ENCODE data around the gene CFAP92. TPM values are rescaled to one million over a fixed set of nuclear protein-coding genes. Genes with fewer than 3 reads are reported as not detected.

The CFAP92 gene
- total RNA-seq, 1 donor: 0.63 TPM

DNA sequence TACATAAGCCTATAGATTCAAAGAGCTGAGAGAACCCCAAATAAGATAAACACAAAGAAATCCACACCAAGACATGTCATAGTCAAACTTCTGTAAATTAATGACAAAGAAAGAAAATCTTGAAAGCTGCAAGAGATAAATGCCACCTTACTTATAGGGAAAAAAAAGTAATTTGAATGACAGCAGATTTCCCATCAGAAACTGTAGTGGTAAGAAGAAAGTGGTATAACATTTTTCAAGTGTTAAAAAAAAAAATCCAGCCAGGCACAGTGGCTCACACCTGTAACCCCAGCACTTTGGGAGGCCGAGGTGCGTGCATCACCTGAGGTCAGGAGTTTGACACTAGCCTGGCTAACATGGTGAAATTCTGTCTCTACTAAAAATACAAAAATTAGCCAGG is 37.4 kb downstream of the CFAP92 start:
- Histone ChIP-seq H3K4me1 (ENCODE audit: insufficient read depth, low read length) (no peaks in the 10 kb centered on the region), H3K9me3 (ENCODE audit: low read depth, low read length) (no peaks in the 10 kb centered on the region), H3K27me3 (ENCODE audit: insufficient read depth, low read length) (no peaks in the 10 kb centered on the region), H3K4me3 (ENCODE audit: low read length) (no peak overlapping the region)

DNA sequence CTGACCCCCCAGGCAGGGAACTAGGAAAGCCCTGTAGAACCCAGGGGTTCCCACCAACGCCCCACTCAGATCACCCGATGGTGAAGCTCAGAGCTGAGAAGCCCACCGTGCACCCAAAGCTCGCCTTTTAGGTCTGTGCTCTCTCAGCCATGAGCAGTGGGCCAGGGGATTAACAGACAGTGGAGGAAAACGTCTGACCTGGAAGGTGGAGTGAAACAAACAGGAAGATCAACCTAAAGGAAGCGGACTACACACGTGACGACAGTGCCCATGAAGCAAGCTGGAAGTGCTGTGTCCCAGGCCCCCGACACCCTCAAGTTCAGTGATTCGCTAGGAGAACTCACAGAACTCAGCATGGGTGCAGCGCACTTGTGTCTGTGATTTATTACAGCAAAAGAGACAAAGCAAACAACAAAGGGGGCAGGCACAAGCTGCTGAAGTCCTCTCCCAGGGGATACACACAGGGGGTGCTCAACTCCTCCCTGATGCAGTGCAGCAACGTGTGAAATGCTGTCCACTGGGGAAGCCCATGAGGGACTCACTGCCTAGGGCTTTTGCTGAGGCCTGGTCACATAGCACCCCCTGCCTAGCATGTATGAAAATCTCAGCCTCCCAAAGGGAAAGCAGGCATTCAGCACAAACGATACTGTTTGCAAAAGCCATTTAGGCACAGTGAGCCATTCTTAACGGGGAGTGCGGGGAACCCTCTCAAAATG is 43.5 kb downstream of the CFAP92 start:
- Histone ChIP-seq H3K9me3 (ENCODE audit: low read depth, low read length) (no peaks in the 10 kb centered on the region), H3K27me3 (ENCODE audit: insufficient read depth, low read length) (no peaks in the 10 kb centered on the region), H3K4me3 (ENCODE audit: low read length) (no peak overlapping the region), H3K4me1 (ENCODE audit: insufficient read depth, low read length) (no peaks in the 10 kb centered on the region)

DNA sequence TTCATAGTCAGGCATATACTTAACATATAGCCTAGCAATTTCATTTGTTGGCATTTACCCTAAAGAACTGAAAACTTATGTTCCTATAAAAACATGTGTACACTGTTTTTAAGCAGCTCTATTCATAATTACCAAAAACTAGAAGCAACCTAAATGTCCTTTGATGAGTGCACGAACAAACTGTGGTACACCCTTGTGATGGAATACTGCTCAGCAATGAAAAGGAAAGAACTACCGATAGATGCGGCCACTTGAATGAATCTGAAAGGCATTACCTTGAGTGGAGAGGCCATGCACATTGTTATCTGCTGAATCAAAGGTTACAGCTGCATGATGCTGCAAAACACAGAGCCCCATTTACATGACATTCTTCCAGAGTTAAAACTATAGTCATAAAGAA is 44.7 kb downstream of the CFAP92 start:
- Histone ChIP-seq H3K27me3 (ENCODE audit: insufficient read depth, low read length) (no peaks in the 10 kb centered on the region), H3K9me3 (ENCODE audit: low read depth, low read length) (no peaks in the 10 kb centered on the region), H3K4me3 (ENCODE audit: low read length) (no peak overlapping the region), H3K4me1 (ENCODE audit: insufficient read depth, low read length) (no peaks in the 10 kb centered on the region)

DNA sequence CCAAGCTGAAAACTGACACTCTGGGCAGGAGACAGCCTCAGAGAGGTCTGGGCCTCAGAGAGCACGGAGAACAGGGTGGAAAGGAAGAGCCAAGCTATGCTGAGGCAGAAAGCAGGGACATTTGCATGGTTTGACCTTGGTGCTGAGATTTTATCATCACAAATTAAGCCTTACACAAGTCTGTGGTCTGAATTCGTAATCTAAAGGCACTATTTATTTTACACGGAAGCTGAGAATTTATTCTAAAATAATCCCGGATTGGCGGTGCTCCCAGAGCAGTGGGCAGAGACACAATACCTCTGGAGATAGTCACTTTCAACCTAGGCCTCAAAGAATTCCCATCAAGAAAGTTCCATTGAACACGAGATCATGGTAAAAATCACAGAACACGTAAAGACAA is 47.5 kb downstream of the CFAP92 start:
- H3K4me1 ChIP-seq (ENCODE audit: insufficient read depth, low read length): no peaks in the 10 kb centered on the region
- H3K27me3 ChIP-seq (ENCODE audit: insufficient read depth, low read length): no peaks in the 10 kb centered on the region
- H3K4me3 ChIP-seq (ENCODE audit: low read length): no peak overlapping the region
- H3K9me3 ChIP-seq (ENCODE audit: low read depth, low read length): no peaks in the 10 kb centered on the region

DNA sequence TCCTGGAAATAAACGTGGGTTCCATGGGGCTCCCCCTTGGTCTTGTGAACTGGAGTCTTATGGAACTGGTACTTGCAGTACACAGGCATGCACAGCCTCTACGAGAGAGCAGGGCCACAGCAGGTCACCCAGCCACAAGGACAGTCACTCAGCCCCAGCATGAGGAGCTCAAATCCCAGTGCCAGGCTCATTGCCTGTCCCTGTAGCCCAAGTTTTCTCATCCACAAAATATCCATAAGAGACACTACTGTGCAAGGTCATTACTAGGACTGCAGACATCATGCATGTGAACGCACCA is 48.0 kb downstream of the CFAP92 start:
- Histone ChIP-seq H3K4me3 (ENCODE audit: low read length) (no peak overlapping the region), H3K27me3 (ENCODE audit: insufficient read depth, low read length) (no peaks in the 10 kb centered on the region), H3K9me3 (ENCODE audit: low read depth, low read length) (no peaks in the 10 kb centered on the region), H3K4me1 (ENCODE audit: insufficient read depth, low read length) (no peaks in the 10 kb centered on the region)

DNA sequence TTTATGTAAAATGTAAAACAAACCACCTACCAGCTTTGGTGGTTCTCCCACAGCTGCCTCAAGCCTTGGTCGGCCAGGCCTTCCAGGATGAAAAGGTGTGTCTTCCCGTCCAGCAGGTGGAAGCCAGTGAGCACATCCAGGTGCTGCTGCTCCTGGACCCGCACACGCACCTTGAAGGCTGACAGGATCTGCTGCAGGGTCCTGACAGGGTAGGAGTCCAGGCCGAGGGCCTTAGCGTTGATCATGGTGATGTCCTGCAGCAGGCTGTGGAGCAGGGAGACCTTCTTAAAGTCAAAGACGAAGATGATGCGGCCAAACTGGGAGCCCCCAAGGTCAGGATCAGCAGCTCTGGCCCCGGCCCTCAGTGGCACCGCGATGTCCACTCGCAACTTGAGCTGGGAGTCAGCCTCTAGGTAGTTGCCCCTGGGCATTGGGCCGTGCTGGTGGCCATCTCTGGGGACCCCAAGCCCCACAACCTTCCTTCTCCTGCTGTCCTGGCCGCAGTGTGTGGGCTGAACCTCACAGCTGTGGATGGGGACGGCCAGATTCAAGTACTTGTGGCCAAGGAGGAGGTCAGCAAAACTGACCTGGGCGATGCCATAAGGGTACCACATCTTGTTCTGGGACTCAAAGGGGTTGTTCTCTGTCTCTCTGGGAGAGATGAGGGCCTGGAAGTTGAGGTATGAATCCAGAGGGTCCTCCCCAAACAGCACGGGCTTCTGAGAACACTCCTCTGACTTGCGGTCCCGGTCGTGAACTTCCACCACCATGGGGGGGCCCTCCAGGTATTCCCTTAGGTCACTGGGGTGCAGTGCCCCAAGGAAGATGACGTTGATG is 48.6 kb downstream of the CFAP92 start:
- Histone ChIP-seq H3K9me3 (ENCODE audit: low read depth, low read length) (no peaks in the 10 kb centered on the region), H3K27me3 (ENCODE audit: insufficient read depth, low read length) (no peaks in the 10 kb centered on the region), H3K4me3 (ENCODE audit: low read length) (no peak overlapping the region), H3K4me1 (ENCODE audit: insufficient read depth, low read length) (no peaks in the 10 kb centered on the region)

DNA sequence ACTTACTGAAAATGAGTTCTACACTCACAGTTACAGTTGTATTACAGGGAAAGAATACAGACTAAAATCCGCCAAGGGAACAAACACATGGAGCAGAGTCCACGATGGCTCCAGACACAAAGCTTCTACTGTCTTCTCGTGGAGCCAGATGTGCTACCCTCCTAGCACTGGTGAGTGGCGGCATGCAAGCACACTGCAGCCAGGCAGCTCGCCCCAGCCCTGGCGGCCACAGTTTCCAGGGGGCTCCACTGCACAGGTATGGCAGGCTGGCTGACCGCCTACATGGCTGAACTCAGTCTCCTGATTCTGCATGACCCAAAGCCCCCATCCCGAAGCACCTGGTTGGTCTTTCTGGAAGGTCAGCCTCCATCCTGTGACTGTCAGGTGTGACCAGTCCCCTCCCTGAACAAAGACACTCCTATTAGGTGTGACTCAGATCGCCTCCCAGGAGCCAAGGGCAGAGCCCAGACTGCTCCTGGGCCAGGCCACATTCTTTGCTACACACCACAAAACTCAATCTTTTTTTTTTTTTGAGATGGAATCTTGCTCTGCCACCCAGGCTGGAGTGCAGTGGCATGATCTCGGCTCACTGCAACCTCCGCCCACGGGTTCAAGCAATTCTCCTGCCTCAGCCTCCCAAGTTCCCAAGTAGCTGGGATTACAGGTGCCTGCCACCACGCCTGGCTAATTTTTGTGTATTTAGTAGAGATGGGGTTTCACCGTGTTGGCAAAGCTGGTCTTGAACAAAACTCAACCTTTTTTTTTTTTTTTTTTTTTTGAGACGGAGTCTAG is 51.5 kb downstream of the CFAP92 start:
- H3K9me3 ChIP-seq (ENCODE audit: low read depth, low read length): no peaks in the 10 kb centered on the region
- no peaks in the 10 kb centered on the region for H3K4me1 ChIP-seq (ENCODE audit: insufficient read depth, low read length)
- no peaks in the 10 kb centered on the region for H3K27me3 ChIP-seq (ENCODE audit: insufficient read depth, low read length)

DNA sequence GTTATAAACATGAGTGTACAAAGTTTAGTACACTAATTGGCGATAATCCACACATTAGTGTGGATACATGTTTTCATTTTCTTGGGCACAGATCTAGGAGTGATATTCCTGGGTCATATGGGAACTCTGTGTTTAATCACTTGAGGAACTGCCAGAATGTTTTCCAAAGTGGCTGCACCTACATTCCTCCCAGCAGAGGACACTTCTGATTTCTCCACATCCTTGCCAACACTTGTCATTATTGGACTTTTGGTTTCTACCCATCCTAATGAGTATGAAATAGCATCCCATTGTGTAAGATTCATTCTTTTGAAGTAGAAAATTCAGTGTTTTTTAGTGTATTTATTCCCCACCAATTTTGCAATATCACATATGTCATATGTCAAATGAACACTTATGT is 53.6 kb downstream of the CFAP92 start:
- H3K4me1 ChIP-seq (ENCODE audit: insufficient read depth, low read length): no peaks in the 10 kb centered on the region
- H3K9me3 ChIP-seq (ENCODE audit: low read depth, low read length): no peaks in the 10 kb centered on the region
- no peak overlapping the region for H3K4me3 ChIP-seq (ENCODE audit: low read length)
- no peaks in the 10 kb centered on the region for H3K27me3 ChIP-seq (ENCODE audit: insufficient read depth, low read length)

More for the DNA sequence above, 51.5 kb downstream of the CFAP92 start:
- H3K4me3 ChIP-seq (ENCODE audit: low read length): no peak overlapping the region

DNA sequence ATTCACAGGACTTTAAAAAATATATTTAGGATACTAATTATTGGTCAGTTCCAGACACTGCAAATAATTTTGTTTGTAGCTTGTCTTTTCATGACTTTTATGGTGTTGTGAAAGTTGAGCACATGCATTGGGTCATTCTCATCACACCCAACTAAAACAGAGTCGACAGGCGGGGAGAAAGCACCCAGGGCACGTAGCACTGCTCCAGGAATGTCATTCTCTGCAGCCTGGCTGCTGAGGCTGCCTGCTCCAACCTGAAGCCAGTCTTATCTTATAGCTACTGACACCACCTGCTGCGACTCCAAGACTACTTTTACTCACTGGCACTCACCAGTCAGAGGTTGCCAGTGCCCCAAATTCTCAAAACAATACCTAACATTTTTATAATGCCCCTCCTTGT is 57.5 kb downstream of the CFAP92 start:
- H3K27me3 ChIP-seq (ENCODE audit: insufficient read depth, low read length): no peaks in the 10 kb centered on the region
- no peaks in the 10 kb centered on the region for H3K4me1 ChIP-seq (ENCODE audit: insufficient read depth, low read length)
- H3K9me3 ChIP-seq (ENCODE audit: low read depth, low read length): no peaks in the 10 kb centered on the region
- no peak overlapping the region for H3K4me3 ChIP-seq (ENCODE audit: low read length)

DNA sequence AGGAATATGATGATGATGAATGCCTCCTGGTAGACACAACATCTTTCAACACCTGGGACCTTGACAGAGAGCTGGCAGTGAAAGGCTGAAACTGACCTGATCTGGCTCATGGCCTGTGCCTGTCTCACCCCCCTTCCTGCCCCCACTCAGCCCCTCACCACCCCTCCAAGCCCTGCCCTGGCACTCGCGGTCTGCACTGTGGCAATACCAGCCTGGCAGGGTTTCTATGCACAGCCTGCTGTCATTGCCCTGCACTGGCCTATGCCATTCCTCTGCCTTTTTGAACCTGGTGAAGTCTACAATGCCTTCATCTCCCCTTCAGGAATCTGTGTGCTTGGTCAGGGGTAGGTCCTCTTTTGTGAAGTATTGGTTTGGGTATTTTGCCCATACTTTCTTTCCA is 58.0 kb downstream of the CFAP92 start:
- no peaks in the 10 kb centered on the region for H3K9me3 ChIP-seq (ENCODE audit: low read depth, low read length)
- no peaks in the 10 kb centered on the region for H3K27me3 ChIP-seq (ENCODE audit: insufficient read depth, low read length)
- H3K4me3 ChIP-seq (ENCODE audit: low read length): no peak overlapping the region
- no peaks in the 10 kb centered on the region for H3K4me1 ChIP-seq (ENCODE audit: insufficient read depth, low read length)

DNA sequence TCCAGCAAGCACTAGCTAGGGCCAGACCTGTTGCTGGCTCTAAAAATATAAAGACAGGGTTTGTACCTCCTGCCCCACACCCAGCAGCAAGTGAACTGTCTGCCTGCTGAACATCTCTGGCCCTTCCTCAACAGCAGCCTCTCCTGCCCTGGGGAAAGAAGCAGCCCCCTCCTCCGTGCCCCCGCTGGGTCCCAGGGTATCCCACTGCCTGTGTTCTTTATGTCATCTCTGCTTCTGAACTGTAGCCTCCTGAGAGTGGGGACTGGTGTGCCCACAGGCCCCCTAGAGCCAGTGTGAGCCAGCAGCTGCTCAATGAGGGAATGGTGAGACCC is 60.0 kb downstream of the CFAP92 start:
- Histone ChIP-seq H3K27me3 (ENCODE audit: insufficient read depth, low read length) (no peaks in the 10 kb centered on the region), H3K9me3 (ENCODE audit: low read depth, low read length) (no peaks in the 10 kb centered on the region), H3K4me3 (ENCODE audit: low read length) (no peak overlapping the region)

DNA sequence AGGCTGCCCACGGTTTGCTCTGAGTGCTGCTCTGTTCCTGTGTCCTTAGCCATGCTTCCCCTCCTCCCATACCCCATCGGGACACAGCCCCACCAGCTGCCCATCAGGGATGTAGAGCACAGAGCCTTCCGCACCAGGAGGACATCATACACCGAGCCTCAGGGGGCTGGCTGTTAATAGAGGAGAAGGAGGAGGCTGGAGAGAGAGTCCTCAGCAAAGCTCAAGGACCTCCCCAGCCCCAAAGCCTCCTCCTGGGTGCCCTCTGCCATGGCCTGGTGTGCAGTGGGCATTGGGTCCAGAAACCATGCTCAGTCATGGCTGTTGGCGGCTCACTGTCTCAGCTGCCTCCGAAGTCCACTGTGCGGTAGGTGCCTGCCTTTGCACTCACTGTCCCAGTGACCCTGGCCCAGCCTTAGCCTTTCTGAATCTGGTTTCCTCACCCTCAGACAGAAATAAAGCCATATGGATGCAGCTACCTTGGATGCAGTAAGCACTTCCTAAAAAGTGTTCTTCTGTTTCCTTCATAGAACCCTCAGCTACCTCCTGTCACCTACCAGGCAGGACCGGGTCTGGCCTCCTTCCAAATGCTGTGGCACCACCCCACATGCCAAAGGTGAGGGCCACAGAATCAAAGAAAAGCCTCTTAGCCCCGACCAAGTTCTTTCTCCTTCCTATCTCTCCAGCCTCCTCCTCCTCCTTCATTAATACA is 60.5 kb downstream of the CFAP92 start:
- Histone ChIP-seq H3K27me3 (ENCODE audit: insufficient read depth, low read length) (no peaks in the 10 kb centered on the region), H3K4me1 (ENCODE audit: insufficient read depth, low read length) (no peaks in the 10 kb centered on the region), H3K4me3 (ENCODE audit: low read length) (no peak overlapping the region), H3K9me3 (ENCODE audit: low read depth, low read length) (no peaks in the 10 kb centered on the region)

More for the DNA sequence above, 60.0 kb downstream of the CFAP92 start:
- H3K4me1 ChIP-seq (ENCODE audit: insufficient read depth, low read length): no peaks in the 10 kb centered on the region

DNA sequence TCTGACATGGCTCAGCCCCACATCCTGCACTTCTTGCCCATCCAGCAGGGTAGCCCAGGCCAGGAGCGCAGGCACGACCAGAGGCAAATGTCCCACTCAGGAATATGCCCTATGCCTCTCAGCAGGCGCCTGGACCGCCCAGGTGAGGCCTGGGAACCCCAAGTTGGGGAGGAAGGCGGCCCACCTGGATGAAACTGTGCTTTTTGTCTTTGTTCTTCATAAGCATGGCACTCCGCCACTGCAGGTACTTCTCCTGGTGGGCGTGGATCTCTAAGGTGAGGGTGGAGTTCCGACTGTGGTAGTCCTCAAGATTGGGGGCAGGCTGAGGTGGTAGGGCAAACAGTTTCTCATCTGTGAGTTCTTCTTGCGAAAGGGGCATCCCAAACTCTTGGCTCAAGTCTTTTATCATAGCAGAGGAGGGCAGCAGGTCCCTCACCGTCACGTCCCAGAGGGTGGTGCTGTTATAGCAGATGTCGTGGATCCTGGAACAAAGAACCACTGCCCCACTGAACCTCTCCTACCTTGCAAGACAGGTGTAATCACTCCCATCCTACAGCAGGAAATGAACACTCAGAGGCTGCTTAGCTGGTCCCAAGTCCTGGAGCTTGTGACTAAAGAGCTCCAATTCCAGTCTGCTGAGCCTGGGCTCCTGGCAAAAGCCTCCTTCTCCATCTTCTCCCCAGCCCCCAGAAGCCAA is 61.2 kb downstream of the CFAP92 start:
- Histone ChIP-seq H3K4me3 (ENCODE audit: low read length) (no peak overlapping the region), H3K9me3 (ENCODE audit: low read depth, low read length) (no peaks in the 10 kb centered on the region), H3K4me1 (ENCODE audit: insufficient read depth, low read length) (no peaks in the 10 kb centered on the region), H3K27me3 (ENCODE audit: insufficient read depth, low read length) (no peaks in the 10 kb centered on the region)

DNA sequence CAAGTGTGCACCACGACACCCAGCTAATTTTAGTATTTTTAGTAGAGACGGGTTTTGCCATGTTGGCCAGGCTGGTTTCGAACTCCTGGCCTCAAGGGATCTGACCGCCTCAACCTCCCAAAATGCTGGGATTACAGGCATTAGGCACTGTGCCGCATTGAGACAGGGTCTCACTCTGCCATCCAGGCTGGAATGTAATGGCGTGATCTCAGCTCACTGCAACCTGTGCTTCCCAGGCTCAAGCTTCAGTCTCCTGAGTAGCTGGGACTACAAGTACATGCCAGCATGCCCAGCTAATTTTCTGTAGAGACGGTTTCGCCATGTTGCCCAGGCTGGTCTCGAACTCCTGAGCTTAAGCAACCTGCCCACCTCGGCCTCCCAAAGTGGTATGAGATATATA is 62.8 kb downstream of the CFAP92 start:
- Histone ChIP-seq H3K4me1 (ENCODE audit: insufficient read depth, low read length) (no peaks in the 10 kb centered on the region), H3K27me3 (ENCODE audit: insufficient read depth, low read length) (no peaks in the 10 kb centered on the region), H3K9me3 (ENCODE audit: low read depth, low read length) (no peaks in the 10 kb centered on the region), H3K4me3 (ENCODE audit: low read length) (no peak overlapping the region)

Measured in mononuclear cell (primary cell).